ENCODE measurements around the gene FGGY.
A peak's percentile ranks its signal among the peaks of the same experiment; 100 is the strongest.

The FGGY gene

DNA sequence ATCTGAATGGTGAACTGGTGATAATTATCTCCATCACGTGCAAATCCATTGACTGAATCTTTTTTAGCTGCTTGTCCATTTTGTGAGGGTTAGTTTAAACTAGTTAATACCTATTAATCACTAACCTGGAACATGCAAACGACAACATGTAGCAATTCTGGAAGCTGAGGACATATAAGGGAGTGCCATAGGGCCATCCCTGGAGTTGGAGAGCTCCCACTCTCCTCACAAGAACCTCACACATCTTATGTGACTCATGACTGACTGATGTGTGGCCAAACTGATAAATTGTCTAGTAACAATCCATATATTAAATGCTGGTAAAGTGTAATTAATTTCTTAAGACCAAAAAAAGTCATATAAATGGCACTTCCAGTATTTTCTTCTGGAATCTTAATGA lies 454.9 kb downstream of the FGGY start:
- no peak for DNase-seq

DNA sequence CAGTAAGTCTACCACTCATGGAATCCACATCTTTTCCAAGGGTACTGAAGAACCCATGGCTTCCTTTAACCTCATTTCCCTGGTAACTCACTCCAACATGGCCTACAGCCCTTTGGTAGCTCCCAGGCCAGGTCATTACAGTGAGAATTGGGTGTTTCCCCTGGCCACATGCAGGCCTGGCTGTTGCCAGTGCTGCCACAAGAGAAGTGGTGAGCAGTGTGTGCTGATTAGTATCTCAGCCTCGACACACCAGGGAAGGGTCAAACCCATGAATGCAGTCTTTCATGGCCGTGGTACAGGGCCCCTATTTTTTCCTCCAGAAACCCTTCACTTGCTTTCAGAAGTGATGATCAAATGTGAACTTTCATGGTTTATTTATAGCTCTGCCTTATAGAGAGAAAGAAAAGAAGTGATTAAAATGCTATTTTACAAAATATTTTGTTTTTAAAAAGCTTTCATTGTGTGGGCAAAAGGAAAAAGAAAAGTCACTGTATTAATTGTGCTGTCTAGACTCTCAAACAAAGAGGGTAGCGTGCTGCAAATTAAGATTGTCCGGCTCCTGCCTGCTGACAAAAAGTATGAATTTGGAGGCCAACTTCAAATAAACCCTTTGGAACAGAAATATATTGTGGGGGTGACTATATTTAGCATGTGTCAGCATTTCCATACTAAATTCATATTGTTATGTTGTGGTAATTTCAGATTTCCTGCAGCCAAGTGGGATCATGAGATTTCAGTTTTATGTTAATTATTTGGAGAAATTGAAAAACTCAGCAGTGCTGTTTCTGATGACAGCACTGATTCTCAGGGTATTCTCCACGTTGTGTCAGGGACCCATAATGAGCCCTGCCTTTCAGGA lies 455.9 kb downstream of the FGGY start:
- no peak for DNase-seq

DNA sequence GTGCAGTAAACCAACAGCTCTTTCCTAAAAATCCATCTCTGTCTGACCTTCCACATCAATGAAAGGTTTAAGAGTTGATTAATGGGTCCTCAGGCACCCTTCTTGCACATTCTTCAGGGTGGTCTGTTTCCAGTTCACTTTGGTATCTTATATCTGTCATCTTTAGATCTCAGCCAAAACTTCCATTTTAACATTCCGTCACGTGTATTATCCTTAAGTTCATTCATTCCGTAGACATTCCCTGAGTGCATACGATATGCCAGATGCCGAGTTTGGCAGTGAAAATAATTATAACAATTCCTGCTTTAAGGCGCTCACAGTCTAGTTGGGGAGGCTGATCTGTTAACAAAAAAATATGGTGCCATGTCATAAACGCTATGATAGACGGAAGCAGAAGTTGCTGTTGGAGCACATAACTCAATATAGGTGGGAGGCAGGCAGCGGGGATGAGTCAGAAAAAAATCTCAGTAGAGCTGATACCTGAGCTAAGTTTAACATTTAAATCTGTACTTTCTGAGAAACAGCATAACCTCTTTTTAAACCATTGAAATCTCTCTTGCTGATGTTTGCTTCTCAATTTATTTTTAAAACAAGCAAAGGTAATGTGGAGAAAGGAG lies 458.3 kb downstream of the FGGY start:
- DNase-seq = no peak

DNA sequence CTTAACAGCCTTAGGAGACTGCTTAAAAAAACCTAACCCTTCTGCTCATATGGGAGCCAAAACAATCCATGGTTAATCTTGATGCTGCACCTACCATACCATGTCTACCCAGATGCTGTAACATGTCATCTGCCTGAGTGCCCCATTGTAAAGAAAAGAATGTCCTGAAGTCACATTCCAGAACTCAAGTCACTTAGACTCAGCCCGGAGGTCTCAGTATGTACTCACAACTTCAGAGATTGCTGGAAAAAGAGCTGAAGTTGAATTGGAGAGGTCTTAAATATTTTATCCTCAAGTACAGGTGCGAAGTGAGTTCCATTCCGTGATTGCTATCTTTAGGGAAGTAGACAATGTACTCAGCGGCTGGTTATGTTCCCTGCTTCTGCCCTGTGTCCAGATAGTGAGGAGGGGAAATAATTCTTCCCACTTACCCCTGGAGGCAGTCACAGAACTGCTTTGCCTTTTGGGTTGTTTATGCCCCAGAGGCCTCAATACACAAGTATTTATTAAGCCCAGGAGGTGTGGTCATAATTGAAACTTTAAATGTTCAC lies 460.4 kb downstream of the FGGY start:
- DNase-seq = no peak

DNA sequence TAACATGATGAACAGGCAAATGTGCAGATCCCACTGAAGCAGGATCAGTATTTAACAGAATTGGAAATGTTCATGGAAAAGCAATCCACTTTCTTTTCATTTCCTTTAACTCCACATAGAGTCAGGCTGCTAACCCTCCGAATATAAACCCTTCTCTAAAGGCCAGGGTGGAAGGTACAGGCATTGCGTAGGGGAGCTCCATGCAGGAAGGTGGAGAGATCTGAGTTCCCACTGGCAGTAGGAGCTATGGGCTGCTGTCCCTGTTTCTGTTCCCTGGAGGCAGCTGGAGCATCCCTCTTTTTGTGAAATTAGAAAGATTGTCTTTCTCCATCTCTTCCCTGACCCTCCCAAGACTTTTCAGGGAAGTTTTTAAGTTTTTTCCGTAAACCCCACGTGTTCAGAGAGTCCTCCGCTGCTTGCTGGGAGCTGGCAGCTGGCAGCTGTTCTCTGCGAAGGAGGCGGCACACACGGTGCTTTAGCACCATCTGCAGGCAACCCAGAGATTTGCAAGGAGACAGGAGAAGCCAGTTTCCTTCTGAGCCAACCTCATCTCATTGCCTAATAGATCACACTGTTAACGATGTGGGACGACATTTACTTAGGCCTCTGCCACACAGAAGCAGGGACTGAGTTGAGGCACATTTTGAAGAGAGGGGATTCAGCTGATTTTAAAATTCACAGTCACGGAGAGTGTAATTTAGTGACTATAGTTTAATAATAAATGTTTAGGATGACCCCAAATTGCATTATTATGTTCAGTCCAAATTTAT lies 462.4 kb downstream of the FGGY start:
- peak; percentile 48 for DNase-seq

DNA sequence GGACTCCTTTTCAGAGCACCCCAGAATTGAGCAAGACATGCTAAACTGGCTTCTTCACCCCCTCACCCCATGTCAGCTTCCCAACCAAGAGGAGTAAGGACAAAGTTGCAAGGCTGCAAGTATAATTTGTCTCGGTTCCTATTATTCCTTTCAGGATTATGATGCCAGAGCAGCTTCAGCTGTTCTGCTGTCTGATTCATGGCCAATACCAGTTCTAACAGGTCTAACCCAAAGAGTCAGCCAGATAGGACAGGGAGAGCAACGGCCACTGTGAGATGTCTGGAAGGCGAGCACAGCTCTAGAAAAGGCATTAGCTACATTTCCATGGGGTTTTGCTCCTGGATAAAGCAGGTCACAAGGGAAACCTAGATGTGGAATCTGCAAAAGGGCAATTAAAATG lies 464.5 kb downstream of the FGGY start:
- no peak for DNase-seq

DNA sequence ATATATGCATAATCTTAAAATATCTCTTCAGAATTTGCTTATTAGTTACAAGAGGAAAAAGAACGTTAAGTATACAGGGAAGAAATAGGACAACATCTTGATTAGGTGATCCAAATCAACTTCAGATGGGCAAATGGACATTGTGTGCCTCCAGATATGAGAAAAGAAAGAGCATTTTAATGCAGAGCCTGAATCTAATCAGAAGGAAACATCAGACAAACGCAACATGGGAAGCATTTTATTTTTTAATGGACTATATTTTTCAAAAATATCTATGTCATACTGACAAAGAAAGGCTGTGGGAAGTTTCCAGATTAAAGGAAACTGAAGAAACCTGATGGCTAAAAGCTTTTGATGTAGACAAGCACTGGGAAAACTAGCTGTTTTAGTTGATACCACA lies 466.5 kb downstream of the FGGY start:
- DNase-seq = no peak

DNA sequence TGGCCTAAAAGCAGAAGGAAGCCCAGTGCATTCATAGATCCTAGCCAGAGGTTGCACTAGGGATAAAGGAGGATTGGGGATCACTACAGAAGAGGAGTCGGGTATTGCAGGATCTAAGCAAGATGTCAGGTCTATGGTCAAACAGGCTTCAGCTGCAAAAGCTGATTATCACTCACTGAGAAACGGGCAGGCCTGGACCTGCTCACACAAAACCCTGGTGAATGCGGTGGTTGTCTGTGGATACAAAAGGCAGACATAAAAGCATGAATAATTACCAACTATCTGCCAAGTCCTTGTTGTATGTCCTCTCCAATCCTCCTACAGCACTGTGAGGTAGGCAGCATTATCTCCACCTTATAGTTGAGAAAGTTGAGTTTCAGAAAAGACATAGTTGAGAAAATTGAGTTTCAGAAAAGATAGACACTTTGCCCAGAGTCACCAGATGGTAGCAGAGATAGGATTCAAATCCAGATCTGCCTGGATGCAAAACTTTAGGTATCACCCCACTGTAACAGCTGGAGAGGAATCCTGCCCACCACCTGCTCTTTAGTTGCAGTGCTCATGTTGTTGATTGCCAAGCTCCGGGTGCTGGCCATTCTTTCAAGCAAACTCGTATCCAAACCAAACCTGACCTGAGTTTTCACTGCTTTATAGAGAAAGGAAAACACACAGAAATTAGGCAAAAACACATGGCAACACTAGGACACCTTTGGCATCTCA lies 468.3 kb downstream of the FGGY start:
- DNase-seq = no peak

DNA sequence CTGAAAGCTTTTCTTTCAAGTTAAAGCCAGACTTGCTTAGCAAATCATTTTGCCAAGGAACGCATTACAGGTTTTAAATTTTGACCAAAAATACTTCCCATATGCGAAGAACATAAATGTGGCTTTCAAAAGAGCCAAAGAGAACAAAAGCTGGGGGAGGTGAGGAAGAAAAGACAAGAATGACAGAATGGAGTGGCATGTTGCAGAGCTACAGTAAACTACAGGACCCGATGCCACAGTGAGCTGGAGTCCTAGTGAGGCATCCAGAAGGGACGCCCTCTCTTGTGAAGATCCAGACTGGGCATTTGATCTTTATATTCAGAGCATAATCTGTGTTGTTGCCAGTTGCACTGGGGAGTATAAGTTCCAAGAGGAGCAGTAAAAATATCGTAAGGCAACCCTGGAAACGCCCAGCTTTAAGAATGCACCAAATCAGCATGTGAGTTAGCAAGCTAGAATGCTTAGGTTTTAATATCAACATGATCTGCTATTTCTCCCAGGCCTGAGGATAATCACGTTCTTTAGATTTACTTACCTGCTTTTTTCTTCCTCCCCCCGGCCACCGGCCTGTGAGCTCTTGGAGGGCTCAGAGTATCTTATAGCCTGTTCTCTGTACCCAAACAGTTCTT lies 469.4 kb downstream of the FGGY start:
- no peak for DNase-seq

DNA sequence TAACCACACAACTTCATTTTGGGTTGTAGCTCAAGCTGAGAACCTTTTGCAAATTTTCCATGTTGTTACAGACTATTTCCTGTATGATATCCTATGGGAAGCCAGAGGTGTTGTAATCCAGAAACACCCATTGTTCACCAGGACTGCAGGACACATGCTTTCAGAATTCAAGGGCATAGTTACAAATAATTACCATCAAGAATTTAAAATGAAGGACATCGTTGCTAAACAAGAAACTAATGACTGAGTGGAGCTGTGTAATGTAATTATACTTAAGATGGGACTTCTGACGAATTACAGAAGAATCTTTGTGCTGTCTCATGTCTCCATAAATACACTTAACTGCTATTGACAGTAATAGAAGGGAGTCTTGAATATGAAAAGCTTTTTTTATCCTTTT lies 470.2 kb downstream of the FGGY start:
- DNase-seq = no peak

DNA sequence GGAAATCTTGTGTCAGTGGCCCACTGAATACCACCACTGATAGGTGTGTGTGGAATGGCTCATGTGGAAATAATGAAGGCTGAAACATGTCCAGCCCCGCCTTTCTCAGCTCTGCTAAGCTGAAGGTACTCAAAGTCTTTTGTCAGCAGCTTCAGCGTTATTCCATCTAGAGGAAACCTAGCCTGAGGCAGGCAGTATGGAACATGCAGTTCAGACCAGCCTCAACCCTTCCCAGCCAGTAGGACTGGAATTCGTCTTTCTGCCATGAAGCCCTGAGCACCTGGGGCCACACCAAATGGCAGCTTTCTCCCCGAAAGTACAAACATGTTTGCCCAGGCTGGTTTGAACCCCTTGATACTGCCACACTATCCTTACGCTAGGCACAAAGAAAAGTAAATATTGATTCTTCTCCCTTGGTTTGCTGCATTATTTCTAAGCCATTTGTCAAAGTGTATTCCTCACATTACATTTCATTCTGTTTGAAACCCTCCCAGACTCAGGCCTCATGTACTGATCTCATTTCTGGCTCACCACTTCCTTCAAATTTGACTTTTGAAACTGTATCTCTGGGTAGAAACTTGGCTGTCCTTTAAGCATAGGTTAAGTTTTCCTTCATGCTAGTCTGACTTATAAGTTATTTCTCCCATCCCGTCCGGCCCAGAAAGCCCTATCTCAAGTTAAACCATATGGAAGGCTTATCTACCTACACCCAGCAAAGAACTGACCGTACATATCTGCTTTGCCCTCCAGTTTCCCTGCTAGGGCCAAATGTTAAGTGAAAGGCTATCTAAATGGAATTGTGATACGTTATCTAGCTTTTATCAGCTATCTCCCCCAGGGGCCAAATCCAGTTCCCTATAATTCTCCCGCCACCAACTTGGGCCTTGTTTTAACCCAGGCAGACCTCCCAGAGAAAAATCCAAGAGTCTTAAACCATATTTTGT lies 472.2 kb downstream of the FGGY start:
- no peak for DNase-seq

DNA sequence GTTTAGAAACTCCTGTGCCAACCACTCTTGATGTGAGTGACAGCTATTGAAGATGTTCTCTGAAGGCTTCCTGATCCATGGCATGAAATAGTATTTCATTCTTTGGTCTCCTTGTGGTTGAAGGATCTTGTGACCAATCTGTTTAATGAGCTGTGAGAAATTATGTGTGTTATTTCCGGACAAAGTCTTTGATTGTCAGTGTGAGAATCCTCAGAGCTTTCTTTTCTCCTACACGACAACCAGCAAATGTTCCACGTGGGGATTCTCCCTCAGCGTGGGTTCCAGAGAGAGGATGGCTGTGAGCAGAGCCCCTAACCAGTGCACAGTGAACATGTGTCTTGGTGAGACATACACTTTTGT lies 472.8 kb downstream of the FGGY start:
- DNase-seq = no peak

DNA sequence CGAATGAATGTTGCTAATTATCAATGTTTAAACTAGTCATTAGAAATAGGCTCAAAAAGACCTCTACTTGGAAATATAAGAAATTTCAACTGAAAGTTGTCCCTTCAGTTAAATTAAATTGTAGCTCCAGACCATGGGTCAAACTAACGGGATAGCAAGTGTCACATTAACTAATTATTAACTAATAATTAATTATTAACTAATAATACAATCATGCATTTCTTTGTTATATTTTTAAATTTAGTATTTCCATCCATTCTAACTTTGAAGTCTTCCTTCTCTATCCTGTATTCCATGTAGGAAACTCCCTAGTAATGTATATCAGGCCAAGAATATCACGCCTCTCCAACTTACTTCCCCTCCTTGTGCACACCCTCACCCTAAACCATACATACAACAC lies 474.5 kb downstream of the FGGY start:
- DNase-seq = no peak

DNA sequence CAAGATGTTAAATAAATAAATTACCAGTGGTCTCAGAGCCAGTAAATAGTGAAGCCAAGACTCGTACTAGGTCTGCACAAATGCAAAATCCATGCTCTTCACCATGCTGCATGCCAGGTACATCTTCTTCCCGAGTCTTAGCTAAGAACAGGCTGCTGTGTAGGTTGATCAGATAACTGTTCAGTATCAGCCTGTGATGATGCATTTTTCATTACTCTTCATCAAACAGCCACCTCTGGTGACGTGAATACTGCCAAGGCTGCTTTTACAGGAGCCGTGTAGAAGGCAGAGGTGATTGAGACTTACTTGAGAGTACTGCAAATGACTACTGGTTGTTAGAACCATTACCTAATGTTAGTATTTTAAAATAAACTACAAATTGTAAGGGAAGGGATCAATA lies 478.6 kb downstream of the FGGY start:
- DNase-seq = no peak

DNA sequence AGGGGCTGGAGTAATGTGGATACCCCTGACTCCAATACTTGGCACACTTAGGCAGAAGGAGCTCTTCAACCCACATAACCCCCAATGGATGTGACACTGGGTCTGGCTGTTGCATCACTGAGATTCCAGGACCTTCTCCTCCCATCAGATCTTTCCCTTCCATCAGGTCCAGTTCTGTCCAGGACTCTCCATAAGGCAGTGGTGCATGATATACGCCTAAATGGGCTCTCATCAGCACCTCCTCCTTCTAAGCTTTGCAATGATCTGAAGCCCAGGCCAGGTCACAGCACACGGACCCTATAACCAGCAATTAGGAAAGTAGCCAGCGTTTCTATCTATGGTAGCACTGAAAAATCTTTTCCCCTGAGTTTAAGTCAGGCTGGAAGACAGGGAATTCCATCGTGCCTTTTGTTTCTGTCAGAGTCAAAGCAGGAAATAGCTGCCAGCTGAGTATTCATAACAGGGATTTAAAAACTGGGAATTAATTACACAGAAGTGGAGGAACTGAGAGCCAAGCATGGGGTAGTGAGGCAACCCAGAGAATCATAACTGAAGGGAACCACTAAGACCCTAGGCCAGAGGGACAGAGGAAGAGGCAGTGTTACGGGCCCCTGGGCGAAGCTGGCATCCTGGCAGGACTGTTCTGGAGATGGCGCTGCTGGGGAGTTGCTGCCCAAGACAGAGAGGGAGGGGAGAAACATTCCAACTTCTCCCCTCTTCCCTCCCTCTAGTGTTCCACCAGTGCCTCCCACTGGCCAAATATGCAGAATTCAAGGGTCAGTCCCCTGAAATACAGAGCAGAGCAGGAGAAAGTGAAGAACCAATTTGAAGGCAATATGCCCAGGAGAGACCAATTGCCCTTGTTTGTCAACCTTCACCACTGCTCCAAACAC lies 480.3 kb downstream of the FGGY start:
- no peak for DNase-seq

DNA sequence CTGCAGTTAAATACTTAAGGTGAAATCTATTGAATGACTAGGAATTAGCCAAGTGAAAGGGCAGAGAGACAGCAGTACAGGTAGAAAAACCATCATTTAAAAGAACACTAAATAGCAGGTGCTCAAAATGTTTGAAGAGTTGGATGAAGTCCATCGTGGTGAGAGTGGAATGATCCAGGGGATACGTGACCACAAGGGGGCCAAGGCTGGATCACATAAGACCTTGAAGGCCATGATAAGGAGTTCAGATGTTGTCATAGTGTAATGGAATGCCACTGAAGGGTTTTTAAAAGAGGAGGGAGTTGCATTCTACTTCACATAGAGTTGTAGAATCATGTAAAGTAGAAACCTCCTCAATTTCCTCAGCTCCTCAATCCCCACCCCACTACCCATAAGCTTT lies 483.1 kb downstream of the FGGY start:
- no peak for DNase-seq

DNA sequence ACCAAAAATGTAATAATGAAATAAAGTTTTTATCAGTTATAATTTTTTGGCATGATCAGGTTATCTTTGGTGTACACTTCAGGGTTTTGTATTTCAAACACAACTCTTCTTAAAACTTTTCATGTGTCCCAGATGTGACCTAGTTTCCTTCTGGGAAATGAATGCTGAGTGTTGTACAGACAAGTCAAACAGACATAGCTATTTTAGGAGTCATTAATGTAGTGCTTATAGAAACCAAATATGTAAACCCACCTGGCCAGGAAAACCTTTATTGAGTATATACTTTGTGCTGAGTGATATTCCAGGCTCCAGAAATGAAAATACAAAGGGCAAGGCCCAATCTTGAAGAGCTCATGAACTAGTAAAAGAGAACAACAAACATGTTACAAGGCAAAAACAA lies 491.9 kb downstream of the FGGY start:
- DNase-seq = no peak

DNA sequence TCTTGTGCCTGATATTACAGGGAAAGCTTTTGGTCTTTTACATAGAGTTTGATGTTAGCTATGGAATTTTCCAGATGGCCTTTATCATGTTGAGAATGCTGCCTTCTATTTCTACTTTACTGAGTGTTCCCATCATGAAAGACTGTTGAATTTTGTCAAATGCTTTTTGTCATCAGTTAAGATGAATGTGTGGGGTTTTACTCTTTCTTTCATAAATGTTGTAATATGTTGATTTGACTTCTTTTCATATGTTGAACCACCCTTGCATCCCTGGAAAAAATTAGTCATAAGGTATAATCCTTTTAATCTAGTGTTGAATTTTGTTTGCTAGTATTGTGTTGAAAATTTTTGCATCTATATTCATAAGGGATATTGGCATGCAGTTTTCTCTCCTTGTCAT lies 501.7 kb downstream of the FGGY start:
- no peak for DNase-seq

DNA sequence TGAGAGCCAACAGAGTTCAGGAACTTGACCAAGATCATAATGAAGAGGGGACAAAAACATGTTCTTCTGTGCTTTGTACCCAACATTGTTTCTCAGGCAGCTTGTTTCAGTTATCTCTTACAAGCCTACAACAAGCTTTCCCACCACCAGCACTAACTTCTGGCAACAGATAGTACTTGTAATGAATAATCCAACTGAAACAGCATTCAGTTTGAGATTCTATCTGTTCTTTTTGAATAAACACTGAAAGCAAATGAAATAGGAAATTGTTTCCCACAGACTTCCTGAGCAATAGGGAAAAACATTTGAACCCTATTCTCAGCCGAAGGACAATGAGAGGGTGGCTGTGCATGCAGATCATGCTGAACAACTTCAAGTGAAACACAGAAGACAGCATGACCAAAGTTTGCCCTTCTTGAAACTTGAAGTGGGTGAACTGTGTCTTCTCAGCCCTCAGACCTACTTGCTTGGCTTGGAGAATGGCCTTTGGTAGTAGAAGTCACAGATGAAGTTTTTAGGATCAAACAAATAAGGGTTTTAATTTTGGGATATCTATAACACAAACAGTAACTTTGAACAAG lies 506.7 kb downstream of the FGGY start:
- DNase-seq = no peak

DNA sequence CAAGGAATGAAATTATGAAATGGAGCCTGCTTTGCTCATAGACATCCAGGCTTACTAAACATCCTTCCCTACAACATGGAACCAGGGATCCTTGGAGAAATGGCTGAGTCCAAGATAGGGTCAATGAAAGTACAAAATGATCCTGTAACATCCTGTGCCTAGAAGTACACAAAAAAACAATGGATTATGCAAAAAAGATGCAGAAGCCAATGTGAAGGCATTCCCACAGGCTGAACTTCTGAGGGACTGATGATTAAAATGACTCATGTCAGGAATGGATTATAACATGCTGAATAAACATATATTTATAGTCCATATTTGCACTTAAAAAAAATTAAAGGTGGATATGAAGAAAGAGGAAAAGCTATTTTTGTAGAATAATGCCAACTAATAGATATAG lies 507.4 kb downstream of the FGGY start:
- no peak for DNase-seq

Data from T-helper 9 cell (primary cell).